ENCODE results near the gene POU4F2.
"Not testable (repeated sequence)": the region's sequence is repeated elsewhere in the genome, so short reads cannot be mapped to it uniquely, and the experiment has no call there.

Gene POU4F2

GRCh38 chr4:146654687-146655520 lies 16.2 kb downstream of the POU4F2 start:
- DNase-seq (ENCODE audit: low read depth) = no peak

GRCh38 chr4:146655521-146655856 lies 16.8 kb downstream of the POU4F2 start:
- DNase-seq (ENCODE audit: low read depth) = no peak

- DNase-seq (ENCODE audit: low read depth) = no peak
Measured at GRCh38 chr4:146661367-146661766, 22.7 kb downstream of the POU4F2 start.

- not testable (repeated sequence) for DNase-seq (ENCODE audit: low read depth)
Measured at GRCh38 chr4:146663968-146664311, 25.2 kb downstream of the POU4F2 start.

- DNase-seq (ENCODE audit: low read depth) = no peak
Measured at GRCh38 chr4:146674829-146675570, 36.3 kb downstream of the POU4F2 start.
